DOHH2 (cell line): ENCODE measurements around the gene CDHR2.

Experiments
- H3F3A ChIP-seq: fragments of 200-600 bp; sonication (generic), shearing (Covaris generic); 2 replicates; pipeline ENCODE4 v1.6.0; 2016; ENCODE audit warnings: antibody characterized with exemption, mild to moderate bottlenecking; ENCODE audit not compliant: control insufficient read depth, insufficient read depth
- H3K27ac ChIP-seq: fragments of 200-600 bp; sonication (generic); 2 replicates; pipeline ENCODE4 v1.5.1; 2014; ENCODE audit warnings: low read depth, mild to moderate bottlenecking, low read length, moderate library complexity
- H3K27me3 ChIP-seq: fragments of 200-600 bp; sonication (generic); 2 replicates; pipeline ENCODE4 v1.6.1; 2014; ENCODE audit warnings: mild to moderate bottlenecking, low read length, mixed read lengths; ENCODE audit not compliant: control insufficient read depth
- H3K36me3 ChIP-seq: fragments of 200-600 bp; sonication (generic); 2 replicates; pipeline ENCODE4 v1.6.1; 2014; ENCODE audit warnings: mild to moderate bottlenecking, low read length, moderate library complexity, mixed read lengths; ENCODE audit not compliant: control insufficient read depth
- H3K4me1 ChIP-seq: fragments of 200-600 bp; sonication (generic); 2 replicates; pipeline ENCODE4 v1.6.1; 2014; ENCODE audit warnings: mild to moderate bottlenecking, low read length, mixed read lengths; ENCODE audit not compliant: control insufficient read depth
- H3K4me2 ChIP-seq: fragments of 200-600 bp; sonication (generic); 2 replicates; pipeline ENCODE4 v1.6.0; 2014; ENCODE audit warnings: mild to moderate bottlenecking, low read length, moderate library complexity
- H3K4me3 ChIP-seq: fragments of 200-600 bp; sonication (generic); 2 replicates; pipeline ENCODE4 v1.5.1; 2014; ENCODE audit warnings: mild to moderate bottlenecking, low read length, mixed read lengths
- H3K79me2 ChIP-seq: fragments of 200-600 bp; sonication (generic); 2 replicates; pipeline ENCODE4 v1.6.1; 2014; ENCODE audit warnings: mild to moderate bottlenecking, low read length, mixed read lengths; ENCODE audit not compliant: control insufficient read depth
- H3K9me2 ChIP-seq: fragments of 200-600 bp; sonication (generic); replicated peaks from 2 replicates; pipeline ENCODE4 v1.6.1; 2014; ENCODE audit warnings: mild to moderate bottlenecking, low read length, mixed read lengths; ENCODE audit not compliant: control insufficient read depth
- H3K9me3 ChIP-seq: fragments of 200-600 bp; sonication (generic); 2 replicates; pipeline ENCODE4 v1.6.1; 2014; ENCODE audit warnings: antibody characterized with exemption, low read length, mixed read lengths; ENCODE audit not compliant: control insufficient read depth, insufficient read depth
- H4K20me1 ChIP-seq: fragments of 200-600 bp; sonication (generic); 2 replicates; pipeline ENCODE4 v1.6.0; 2014; ENCODE audit warnings: low read depth, mild to moderate bottlenecking, antibody characterized with exemption, low read length, moderate library complexity; ENCODE audit not compliant: control insufficient read depth, insufficient read depth
- CTCF ChIP-seq: fragments of 200-600 bp; sonication (generic); IDR thresholded peaks from one replicate; pipeline ENCODE4 v1.5.1; 2014; ENCODE audit warnings: antibody characterized with exemption, mild to moderate bottlenecking, low read depth, low read length; ENCODE audit not compliant: poor library complexity, severe bottlenecking
- EZH2phosphoT487 ChIP-seq: fragments of 200-600 bp; sonication (generic); IDR thresholded peaks from 2 replicates; pipeline ENCODE4 v1.6.1; 2017; ENCODE audit warnings: borderline replicate concordance, mild to moderate bottlenecking, antibody characterized with exemption, low read length, moderate library complexity, mixed read lengths

Gene CDHR2

DNA sequence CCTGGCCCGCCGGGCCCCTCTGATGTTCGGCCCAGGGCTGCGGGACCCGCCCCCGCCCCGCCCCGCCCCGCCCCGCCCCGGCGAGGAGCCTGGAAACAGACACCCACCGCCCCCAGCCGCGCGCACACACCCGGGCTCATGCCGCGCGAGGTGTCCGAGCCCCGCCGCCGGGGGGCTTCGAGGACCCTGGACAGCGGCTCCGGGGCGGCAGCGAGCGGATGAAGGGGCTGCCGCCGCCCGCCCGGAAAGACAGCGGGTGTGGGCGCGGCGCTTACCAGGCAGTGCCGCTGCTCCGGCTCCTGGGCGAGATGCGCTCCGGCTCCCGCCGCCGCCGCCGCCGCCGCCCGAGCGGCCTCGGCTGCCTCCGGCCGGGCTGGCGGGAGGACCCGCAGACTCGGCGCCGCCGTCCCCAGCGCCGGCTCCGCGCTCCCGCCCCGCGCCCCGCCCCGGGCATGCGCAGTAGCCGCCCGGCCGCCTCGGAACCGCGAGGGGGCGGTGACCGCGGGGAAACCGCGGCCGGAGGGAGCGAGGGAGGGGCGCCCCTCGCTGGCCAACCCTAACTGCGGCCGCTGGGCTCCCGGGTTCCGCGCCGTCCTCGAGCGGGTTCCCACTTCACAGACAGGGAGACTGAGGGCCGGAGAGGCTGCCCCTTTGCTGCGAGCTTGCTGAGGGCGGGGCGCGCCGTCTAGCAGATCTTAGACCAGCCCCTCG lies 60.7 kb downstream of the CDHR2 start, which contains the start of gene GPRIN1:
Gene GPRIN1, minus strand, starts transcription at position 433 of the 711 bp plus-strand sequence. CDS start 10,322 bp downstream, outside the sequence.
- Histone ChIP-seq H3K79me2 (peaks cover 31% of the 10 kb centered on the region), H3K4me2 (peak within 1 kb of the TSS; percentile 86), H3K36me3 (no peaks in the 10 kb centered on the region; the same call in 1 of the 2 replicates), H3F3A (peaks cover 4% of the 10 kb centered on the region; the same call in 1 of the 2 replicates), H3K27ac (no peak within 1 kb of the TSS), H3K4me1 (peaks cover 14% of the 10 kb centered on the region), H3K4me3 (peak within 1 kb of the TSS; percentile 83), H3K9me3 (no peaks in the 10 kb centered on the region), H3K27me3 (peaks cover 13% of the 10 kb centered on the region), H4K20me1 (peaks cover 8% of the 10 kb centered on the region), H3K9me2 (no peaks in the 10 kb centered on the region)
- TF ChIP-seq CTCF = no peak
- no peak for TF ChIP-seq EZH2phosphoT487

DNA sequence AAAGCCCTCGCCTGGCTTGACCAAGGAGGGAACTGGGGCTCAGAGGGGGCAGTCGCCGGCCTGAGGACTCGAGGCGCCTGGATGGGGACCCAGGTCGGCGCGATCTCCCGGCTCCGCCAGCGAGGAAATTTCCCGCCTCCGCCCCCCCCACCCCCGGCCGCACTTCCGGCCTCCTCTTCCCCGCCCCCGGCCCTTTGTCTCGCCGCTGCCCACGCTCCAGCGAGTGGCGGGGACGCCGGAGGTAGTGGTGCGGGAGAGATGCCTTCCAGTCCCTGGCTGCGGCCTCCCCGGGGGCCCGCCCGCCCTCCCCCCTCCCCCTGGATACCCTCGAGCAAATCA lies 61.3 kb downstream of the CDHR2 start:
- peak overlapping the region; percentile 86 for H3K4me2 ChIP-seq
- peaks cover 4% of the 10 kb centered on the region; the same call in 1 of the 2 replicates for H3F3A ChIP-seq
- H3K27me3 ChIP-seq = peaks cover 15% of the 10 kb centered on the region
- H3K4me3 ChIP-seq = peak overlapping the region; percentile 83
- H3K36me3 ChIP-seq = no peaks in the 10 kb centered on the region; the same call in 1 of the 2 replicates
- H3K79me2 ChIP-seq = peaks cover 31% of the 10 kb centered on the region
- H3K9me2 ChIP-seq = no peaks in the 10 kb centered on the region
- peaks cover 14% of the 10 kb centered on the region for H3K4me1 ChIP-seq
- no peak overlapping the region for H3K27ac ChIP-seq
- peaks cover 8% of the 10 kb centered on the region for H4K20me1 ChIP-seq
- TF ChIP-seq CTCF (no peak), EZH2phosphoT487 (no peak)
- no peaks in the 10 kb centered on the region for H3K9me3 ChIP-seq

GRCh38 chr5:176611435-176611834 lies 62.3 kb downstream of the CDHR2 start:
- no peaks in the 10 kb centered on the region for H3K9me3 ChIP-seq
- no peaks in the 10 kb centered on the region; the same call in 1 of the 2 replicates for H3K36me3 ChIP-seq
- peaks cover 26% of the 10 kb centered on the region for H3K79me2 ChIP-seq
- H3K27ac ChIP-seq = no peak overlapping the region
- no peak overlapping the region for H3K4me3 ChIP-seq
- H3K9me2 ChIP-seq = no peaks in the 10 kb centered on the region
- TF ChIP-seq CTCF (no peak), EZH2phosphoT487 (no peak)
- H3K27me3 ChIP-seq = peaks cover 25% of the 10 kb centered on the region
- no peak overlapping the region for H3K4me2 ChIP-seq
- H3F3A ChIP-seq = peaks cover 4% of the 10 kb centered on the region; the same call in 1 of the 2 replicates
- peaks cover 14% of the 10 kb centered on the region for H3K4me1 ChIP-seq
- H4K20me1 ChIP-seq = peaks cover 8% of the 10 kb centered on the region
